G401 (cell line): ENCODE results near the gene CTNND2. TPM values are rescaled to one million over a fixed set of nuclear protein-coding genes. Genes with fewer than 3 reads are reported as not detected.

ENCODE experiments used
- DNase-seq: peaks from one replicate; pipeline ENCODE4 v3.0.0-alpha.2; 2015; ENCODE audit warnings: low spot score
- in situ Hi-C: cut with HindIII; loops from 2 replicates; pipeline ENCODE4 v1.10.0; 2016; ENCODE audit warnings: low sequenced_read_pairs, mixed read lengths
- total RNA-seq: library from RNA; depleted of rRNA; stranded (reverse); fragments of >200 nt; shearing (Covaris generic); gene quantifications from 2 replicates; pipeline ENCODE4 v1.2.3, GENCODE V29; 2014

Gene CTNND2
- total RNA-seq, 1 experiment from 2014 or later, result not detected

DNA sequence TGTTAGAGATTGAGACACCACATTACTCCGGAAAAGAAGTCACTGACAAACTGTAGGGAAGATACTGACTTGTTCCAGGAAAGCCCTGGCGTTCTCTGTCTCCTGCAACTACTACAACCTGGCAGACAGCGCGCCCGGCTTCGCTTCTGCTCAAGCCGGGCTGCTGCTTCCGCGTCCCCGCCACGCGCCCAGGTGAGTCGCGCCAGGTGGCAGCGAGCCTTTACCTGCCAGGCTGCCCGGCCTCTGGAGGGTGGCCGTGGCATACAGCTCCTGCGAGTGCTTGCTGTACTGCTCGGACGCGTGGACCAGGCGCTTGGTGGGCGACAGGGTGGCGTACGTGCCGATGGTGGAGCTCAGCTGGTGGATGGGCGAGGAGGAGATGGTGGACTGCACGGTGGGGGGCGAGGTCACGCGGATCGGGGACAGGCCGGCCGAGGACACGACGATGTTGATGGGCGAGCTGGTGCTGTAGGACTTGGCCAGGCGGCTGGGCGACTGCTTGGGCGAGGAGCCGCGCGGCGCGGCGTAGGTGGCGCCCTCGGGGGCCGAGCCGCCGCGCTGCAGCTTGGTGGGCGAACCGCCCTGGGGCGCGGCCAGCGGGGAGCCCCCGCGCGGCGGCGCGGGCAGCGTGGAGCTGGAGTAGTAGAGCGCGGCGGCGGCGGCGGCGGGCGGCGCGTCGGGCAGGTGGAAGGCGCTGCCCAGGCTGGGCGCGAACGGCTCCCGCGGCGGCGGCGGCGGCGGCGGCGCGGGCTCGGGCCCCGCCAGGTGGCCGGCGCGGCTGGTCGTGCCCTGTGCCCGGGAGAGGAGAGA is 519.6 kb downstream of the CTNND2 start:
- in situ Hi-C loops, result no loop called here
- peak; percentile 70 for DNase-seq

- peak; percentile 94 for DNase-seq
- in situ Hi-C loops, result no loop called here
These were observed 520.6 kb downstream of the CTNND2 start for GRCh38 chr5:11383506-11384095.

DNA sequence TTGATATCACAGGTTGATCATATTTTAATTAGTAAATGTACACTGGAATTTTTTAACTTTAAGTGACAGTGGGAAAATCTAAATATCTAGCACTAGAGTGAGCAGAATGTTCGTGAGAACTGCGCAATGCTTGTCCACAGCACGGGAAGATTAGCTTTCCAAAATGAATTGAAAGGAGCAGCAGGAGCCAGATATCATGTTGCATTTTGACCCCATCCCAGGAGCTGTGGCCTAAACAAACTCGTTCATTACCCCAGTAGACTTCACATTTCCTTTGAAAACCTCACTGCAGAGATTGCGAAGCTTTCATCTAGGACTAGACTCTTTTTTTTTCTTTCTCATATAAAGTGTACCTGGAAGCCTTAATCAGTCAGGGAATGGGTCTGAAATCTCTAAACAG is 525.8 kb downstream of the CTNND2 start:
- in situ Hi-C loops, result no loop called here

DNA sequence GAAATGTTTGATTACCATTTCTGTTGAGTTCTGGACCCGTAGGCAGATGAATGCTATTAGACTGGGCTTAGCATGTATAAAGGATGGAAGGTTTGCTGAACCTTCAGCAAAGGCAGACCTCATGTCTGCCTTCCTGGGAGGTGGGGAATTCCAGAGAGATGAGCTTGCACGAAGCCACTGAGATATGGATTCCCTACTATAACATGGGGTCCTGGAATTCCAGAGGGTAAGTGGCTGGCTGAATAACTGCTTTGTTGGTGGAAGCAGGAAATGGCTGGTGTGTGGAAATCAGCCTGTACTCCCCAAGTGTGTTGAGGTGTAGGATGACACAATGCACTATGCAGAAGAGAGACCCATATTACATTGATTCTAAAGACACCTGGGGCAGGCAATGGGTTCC is 526.4 kb downstream of the CTNND2 start:
- in situ Hi-C loops, result no loop called here
- DNase-seq, result no peak

More for the DNA sequence above, 525.8 kb downstream of the CTNND2 start:
- no peak for DNase-seq

DNA sequence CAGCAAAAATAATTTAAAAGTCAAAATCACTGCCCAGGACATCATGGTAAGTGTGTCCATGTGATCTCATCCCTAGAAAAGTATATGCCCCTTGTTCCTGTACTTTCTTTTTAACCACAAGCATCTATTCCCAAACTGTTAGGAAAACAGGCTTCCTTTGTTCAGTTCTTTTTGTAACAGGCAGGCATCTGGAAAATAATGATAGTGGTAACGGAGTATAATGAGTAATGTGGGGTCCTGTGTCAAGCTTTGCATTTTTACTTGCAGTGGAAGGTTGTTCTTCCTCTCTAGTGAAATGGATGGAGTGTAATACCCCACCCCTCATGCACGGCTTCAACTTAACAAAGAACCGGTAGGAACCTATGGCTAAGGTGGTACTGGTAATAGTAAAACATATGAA is 532.1 kb downstream of the CTNND2 start:
- in situ Hi-C loops, result no loop called here
- DNase-seq, result no peak

DNA sequence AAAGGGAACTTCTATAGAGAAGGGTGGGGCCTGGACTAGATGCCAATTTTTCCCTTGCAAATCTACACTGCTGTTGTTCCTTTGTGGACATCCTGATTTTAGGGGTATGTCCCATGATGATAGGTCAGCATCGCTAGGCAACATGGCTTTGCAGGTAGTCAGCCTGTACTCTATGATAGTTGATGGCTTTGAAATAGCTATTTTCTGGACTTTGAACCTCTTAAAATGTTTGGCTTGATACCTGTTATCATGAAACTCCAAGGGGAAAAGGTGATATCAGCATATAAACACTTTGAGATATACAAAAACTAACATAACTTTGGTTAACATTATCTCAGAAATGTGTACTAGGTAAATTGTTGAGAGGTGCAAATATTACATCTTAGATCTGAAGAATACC is 533.2 kb downstream of the CTNND2 start:
- no peak for DNase-seq
- in situ Hi-C loops, result no loop called here

DNA sequence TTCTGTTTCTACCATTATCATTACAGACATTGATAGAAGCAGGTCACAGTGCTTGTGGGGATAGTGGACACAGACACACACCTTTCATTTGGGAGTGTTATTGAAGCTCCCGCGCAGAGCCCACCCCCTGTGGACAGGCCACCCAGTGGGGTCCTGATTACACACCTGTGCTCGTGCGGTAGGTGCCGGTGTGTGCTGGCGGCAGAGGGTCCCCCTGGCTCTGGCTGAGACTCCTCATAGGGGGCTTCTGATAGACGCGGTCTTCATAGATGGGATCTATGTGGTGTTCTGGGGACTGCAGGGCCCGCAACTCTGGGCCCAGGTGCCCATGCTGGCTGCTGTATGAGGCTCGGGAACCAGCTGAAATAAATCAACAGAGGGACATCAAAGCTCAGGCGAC is 539.7 kb downstream of the CTNND2 start:
- in situ Hi-C loops, result no loop called here

DNA sequence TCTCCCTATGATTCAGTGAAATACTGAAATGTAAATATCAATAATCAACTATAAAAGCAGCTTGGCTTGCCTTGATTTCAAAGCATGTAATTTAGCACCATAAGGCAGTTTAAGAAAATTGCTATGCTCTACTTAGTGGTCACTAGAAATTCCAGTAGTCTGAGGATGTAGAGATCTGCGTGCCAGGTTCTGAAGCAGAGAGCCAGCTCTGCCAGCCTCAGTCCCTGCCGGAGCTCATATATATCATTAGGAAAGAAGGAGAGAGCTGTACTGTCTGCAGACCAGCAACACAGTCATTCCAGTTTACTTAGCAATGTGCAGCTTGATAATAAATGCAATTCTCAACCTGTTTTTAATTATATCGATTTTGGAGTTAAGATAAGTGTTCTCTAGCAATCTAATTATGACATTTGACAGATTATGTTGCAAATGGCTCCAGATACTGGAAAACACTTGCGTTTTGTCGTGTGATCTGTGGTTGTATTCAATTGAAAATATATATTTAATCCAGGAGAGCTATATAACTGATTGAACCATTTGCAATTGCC is 540.5 kb downstream of the CTNND2 start:
- in situ Hi-C loops, result no loop called here
- DNase-seq, result no peak

More for the DNA sequence above, 539.7 kb downstream of the CTNND2 start:
- no peak for DNase-seq

GRCh38 chr5:11361768-11362167 is 542.5 kb downstream of the CTNND2 start:
- no peak for DNase-seq
- in situ Hi-C loops, result no loop called here

GRCh38 chr5:11357928-11358327 is 546.3 kb downstream of the CTNND2 start:
- in situ Hi-C loops, result no loop called here
- no peak for DNase-seq

GRCh38 chr5:11355491-11355890 is 548.8 kb downstream of the CTNND2 start:
- in situ Hi-C loops, result no loop called here
- no peak for DNase-seq

DNA sequence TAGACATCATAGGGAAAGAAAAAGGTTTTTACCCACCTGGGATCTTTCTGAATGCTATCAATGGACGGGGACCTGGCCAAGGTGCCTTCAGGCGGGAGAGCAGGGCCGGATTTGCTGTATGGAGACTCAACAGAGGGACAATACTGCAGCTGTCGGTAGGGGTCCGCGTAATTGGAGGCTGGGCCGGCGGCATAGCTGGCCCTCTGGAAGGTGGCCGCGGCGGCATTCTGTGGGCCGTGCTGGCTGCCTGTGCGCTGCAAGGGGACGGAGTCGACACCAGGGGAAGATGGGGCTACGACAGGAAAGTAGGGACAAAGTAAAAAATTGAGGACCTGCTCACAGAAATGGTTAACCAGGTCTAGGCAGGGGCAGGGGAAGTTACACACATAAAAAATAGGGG is 557.9 kb downstream of the CTNND2 start:
- in situ Hi-C loops, result no loop called here
- no peak for DNase-seq

- in situ Hi-C loops, result no loop called here
- DNase-seq, result no peak
These were observed 568.1 kb downstream of the CTNND2 start for GRCh38 chr5:11335881-11336760.

GRCh38 chr5:11334404-11334803 is 569.8 kb downstream of the CTNND2 start:
- DNase-seq, result no peak
- in situ Hi-C loops, result no loop called here

DNA sequence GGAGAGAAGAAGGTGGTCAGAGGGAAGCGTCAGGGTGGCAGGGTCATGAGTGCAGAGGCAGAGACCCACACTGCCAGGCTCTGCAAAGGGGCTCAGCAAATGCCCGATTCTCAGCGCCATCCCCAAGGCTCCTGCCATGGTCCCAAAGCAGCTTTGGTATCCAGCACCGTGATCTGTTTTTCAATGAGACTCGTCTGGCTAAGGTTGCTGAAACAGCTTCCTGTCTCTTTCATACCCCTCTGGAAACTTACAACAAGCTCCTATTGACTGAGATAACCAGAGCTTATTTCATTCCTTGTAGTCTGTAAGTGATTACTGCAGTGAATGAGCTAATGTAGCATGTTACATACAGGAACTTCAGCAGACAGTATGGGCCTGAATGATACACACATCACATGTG is 574.6 kb downstream of the CTNND2 start:
- in situ Hi-C loops, result no loop called here
- peak; percentile 22 for DNase-seq

- DNase-seq, result peak; percentile 34
- in situ Hi-C loops, result no loop called here
These were observed 579.5 kb downstream of the CTNND2 start for GRCh38 chr5:11324521-11325289.

DNA sequence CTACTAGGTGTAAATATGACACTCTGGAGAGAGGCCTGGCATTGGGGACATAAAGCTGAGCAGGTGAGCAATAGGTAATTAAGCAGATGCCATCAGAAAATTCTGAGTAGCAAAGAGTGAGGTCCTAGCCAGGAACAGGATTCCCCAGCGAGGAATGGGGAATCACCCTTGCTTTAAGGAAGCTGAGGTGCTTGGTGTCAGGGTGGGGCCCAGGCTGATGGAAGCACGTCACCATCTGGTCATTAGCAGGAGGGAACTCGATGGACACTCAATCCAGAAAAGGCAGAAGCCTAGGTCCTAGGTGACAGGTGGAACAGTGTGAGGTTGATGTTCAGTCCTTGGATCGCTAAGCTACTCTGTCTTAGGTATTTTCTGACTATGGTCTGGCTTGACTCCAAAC is 580.5 kb downstream of the CTNND2 start:
- peak; percentile 24 for DNase-seq
- in situ Hi-C loops, result no loop called here

GRCh38 chr5:11322133-11322532 is 582.1 kb downstream of the CTNND2 start:
- no peak for DNase-seq
- in situ Hi-C loops, result no loop called here
